ENCODE results near the gene FAM89B.

GRCh38 chr11:65530157-65530496 is 42.2 kb upstream of the FAM89B start:
- TF ChIP-seq POLR2A (IDR thresholded peaks at IDR 0.05) (no peak), POLR2AphosphoS5 (IDR thresholded peaks at IDR 0.05) (no peak)
- TF ChIP-seq, protein P1, sequence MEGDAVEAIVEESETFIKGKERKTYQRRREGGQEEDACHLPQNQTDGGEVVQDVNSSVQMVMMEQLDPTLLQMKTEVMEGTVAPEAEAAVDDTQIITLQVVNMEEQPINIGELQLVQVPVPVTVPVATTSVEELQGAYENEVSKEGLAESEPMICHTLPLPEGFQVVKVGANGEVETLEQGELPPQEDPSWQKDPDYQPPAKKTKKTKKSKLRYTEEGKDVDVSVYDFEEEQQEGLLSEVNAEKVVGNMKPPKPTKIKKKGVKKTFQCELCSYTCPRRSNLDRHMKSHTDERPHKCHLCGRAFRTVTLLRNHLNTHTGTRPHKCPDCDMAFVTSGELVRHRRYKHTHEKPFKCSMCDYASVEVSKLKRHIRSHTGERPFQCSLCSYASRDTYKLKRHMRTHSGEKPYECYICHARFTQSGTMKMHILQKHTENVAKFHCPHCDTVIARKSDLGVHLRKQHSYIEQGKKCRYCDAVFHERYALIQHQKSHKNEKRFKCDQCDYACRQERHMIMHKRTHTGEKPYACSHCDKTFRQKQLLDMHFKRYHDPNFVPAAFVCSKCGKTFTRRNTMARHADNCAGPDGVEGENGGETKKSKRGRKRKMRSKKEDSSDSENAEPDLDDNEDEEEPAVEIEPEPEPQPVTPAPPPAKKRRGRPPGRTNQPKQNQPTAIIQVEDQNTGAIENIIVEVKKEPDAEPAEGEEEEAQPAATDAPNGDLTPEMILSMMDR (IDR thresholded peaks at IDR 0.05), result no peak

Measured in sigmoid colon (tissue), 4 donors.